Liver (tissue), 9 donors: ENCODE results near the gene ZDHHC18. TPM values are rescaled to one million over a fixed set of nuclear protein-coding genes. Genes with fewer than 3 reads are reported as not detected.

Source experiments
- DNase-seq: peaks from one replicate; pipeline ENCODE4 v3.0.0-alpha.2; 2017; ENCODE audit warnings: low spot score
- H3K27ac ChIP-seq, 2 donors: one replicate each; pipeline ENCODE4 v1.7.0; 2013; ENCODE audit warnings: inconsistent platforms in 2 of 2, low read length in 2 of 2, control low read depth in 1 of 2, low read depth in 1 of 2, mild to moderate bottlenecking in 1 of 2
- H3K27me3 ChIP-seq, 4 donors: one replicate each; pipeline versions ENCODE4 v1.6.1 to v1.7.0; 2013; ENCODE audit warnings: low read length in 3 of 4, inconsistent platforms in 1 of 4, mild to moderate bottlenecking in 1 of 4, moderate library complexity in 1 of 4; ENCODE audit not compliant: control insufficient read depth in 4 of 4, insufficient read depth in 4 of 4
- H3K36me3 ChIP-seq, 4 donors: one replicate each; pipeline versions ENCODE4 v1.6.1 to v1.7.0; 2013; ENCODE audit warnings: low read length in 3 of 4, mild to moderate bottlenecking in 3 of 4, low read depth in 1 of 4, moderate library complexity in 1 of 4; ENCODE audit not compliant: control insufficient read depth in 4 of 4, insufficient read depth in 3 of 4
- H3K4me1 ChIP-seq, 4 donors: one replicate each; pipeline versions ENCODE4 v1.6.1 to v1.7.0; 2013; ENCODE audit warnings: low read length in 3 of 4, mild to moderate bottlenecking in 3 of 4, moderate library complexity in 1 of 4; ENCODE audit not compliant: control insufficient read depth in 4 of 4, insufficient read depth in 4 of 4
- H3K4me3 ChIP-seq, 3 donors: one replicate each; pipeline versions ENCODE4 v1.6.1 to v1.7.0; 2013; ENCODE audit warnings: low read length in 3 of 3, control low read depth in 1 of 3, low read depth in 1 of 3, mild to moderate bottlenecking in 1 of 3
- H3K9ac ChIP-seq, 2 donors: one replicate each; pipeline ENCODE4 v1.7.0; 2013; ENCODE audit warnings: low read length in 2 of 2, mild to moderate bottlenecking in 2 of 2, moderate library complexity in 2 of 2, control low read depth in 1 of 2, low read depth in 1 of 2
- H3K9me3 ChIP-seq, 4 donors: one replicate each; pipeline versions ENCODE4 v1.6.1 to v1.7.0; 2013; ENCODE audit warnings: low read length in 3 of 4; ENCODE audit not compliant: control insufficient read depth in 4 of 4
- EGR1 ChIP-seq, 2 donors: IDR thresholded peaks; 2 replicates each; pipeline ENCODE4 v1.6.1; 2016 to 2018; ENCODE audit warnings: antibody characterized with exemption in 2 of 2, low read depth in 2 of 2
- FOXA1 ChIP-seq: IDR thresholded peaks from 2 replicates; pipeline ENCODE4 v1.6.1; 2016; ENCODE audit warnings: antibody characterized with exemption
- FOXA2 ChIP-seq: IDR thresholded peaks from 2 replicates; pipeline ENCODE4 v1.6.1; 2016; ENCODE audit warnings: antibody characterized with exemption
- HNF4A ChIP-seq, 2 donors: conservative IDR thresholded peaks; 2 replicates each; pipeline ENCODE4 v1.6.1; 2016; ENCODE audit warnings: antibody characterized with exemption in 2 of 2, mild to moderate bottlenecking in 2 of 2
- HNF4G ChIP-seq: IDR thresholded peaks from 2 replicates; pipeline ENCODE4 v1.6.1; 2016; ENCODE audit warnings: antibody characterized with exemption
- NR2F2 ChIP-seq: IDR thresholded peaks from 2 replicates; pipeline ENCODE4 v1.6.1; 2016; ENCODE audit warnings: antibody characterized with exemption
- RAD21 ChIP-seq, 2 donors: IDR thresholded peaks; 2 replicates each; pipeline ENCODE4 v1.6.1; 2016; ENCODE audit warnings: antibody characterized with exemption in 2 of 2, mild to moderate bottlenecking in 2 of 2
- RXRA ChIP-seq, 2 donors: IDR thresholded peaks; 2 replicates each; pipeline ENCODE4 v1.6.1; 2017 to 2018; ENCODE audit warnings: antibody characterized with exemption in 2 of 2, mild to moderate bottlenecking in 1 of 2
- TAF1 ChIP-seq: conservative IDR thresholded peaks from 2 replicates; pipeline ENCODE4 v1.6.1; 2016; ENCODE audit warnings: antibody characterized with exemption, mild to moderate bottlenecking
- YY1 ChIP-seq: IDR thresholded peaks from 2 replicates; pipeline ENCODE4 v1.6.1; 2016; ENCODE audit warnings: antibody characterized with exemption, mild to moderate bottlenecking
- WGBS: extraction: QIAGEN DNeasy Blood & Tissue Kit; methylation state at CpG from one replicate; pipeline ENCODE4 v1.1.7; 2013; 5-methylcytosine and 5-hydroxymethylcytosine counted together
- polyA plus RNA-seq, 2 donors: library from polyadenylated mRNA; stranded (reverse) in 1 of 2; unstranded in 1 of 2; fragments of 200-250 nt in 1 of 2; fragments of >200 nt in 1 of 2; fragmentation: Nextera tagmentation in 1 of 2; extraction: Ambion mirVana in 1 of 2; gene quantifications; one replicate each; pipeline versions ENCODE4 v1.2.1 to v1.2.3, GENCODE V29; 2013 to 2015
- total RNA-seq, 2 donors: library from RNA; depleted of rRNA; stranded (reverse); fragments of >200 nt; gene quantifications; one replicate each; pipeline ENCODE4 v1.2.3, GENCODE V29; 2014
- TF ChIP-seq, protein P1 (sequence below): IDR thresholded peaks from 2 replicates; pipeline ENCODE4 v1.6.1; 2016; ENCODE audit warnings: antibody characterized with exemption
- TF ChIP-seq, protein P2 (sequence below): IDR thresholded peaks from 2 replicates; pipeline ENCODE4 v1.6.1; 2016; ENCODE audit warnings: antibody characterized with exemption
- TF ChIP-seq, protein P3 (sequence below): IDR thresholded peaks from 2 replicates; pipeline ENCODE4 v1.6.1; 2016; ENCODE audit warnings: antibody characterized with exemption, mild to moderate bottlenecking
- TF ChIP-seq, protein P4 (sequence below): IDR thresholded peaks from 2 replicates; pipeline ENCODE4 v1.6.1; 2016; ENCODE audit warnings: antibody characterized with exemption
- donor health status: healthy.
- donor health status: healthy.
- donor health status: healthy.
- donor health status: healthy.
- donor health status: healthy.

The ZDHHC18 gene
- total and polyA plus RNA-seq, 4 donors = 2.6 to 9.2 (median 7.9) TPM

DNA sequence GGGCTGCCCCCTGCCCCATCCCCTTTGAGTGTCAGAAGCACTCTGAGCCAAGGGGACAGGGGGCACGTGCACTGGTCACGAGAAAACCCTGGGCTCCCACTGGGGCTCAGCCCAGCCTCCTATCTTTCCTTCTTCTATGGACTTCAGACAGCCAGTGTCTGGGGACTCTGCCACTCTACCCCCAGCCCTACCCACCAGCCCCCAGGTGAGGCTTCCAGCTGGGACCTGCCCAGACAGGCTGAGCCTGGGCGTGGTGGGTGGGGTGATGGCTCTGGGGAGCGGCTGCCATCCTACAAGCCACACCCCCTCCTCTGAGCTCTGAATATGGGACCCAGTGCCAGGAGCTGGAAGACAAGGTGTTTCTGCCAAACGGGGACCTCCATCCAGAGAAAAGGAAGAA is 28.4 kb downstream of the ZDHHC18 start:
- H3K4me1 ChIP-seq = peaks cover 0 to 2% (median under 1%) of the 10 kb centered on the region in 4 donors
- WGBS = 87% methylated on average over 5 of the region's 5 CpGs
- TF ChIP-seq, protein P1, sequence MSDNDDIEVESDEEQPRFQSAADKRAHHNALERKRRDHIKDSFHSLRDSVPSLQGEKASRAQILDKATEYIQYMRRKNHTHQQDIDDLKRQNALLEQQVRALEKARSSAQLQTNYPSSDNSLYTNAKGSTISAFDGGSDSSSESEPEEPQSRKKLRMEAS = no peak
- TF ChIP-seq EGR1 (IDR thresholded peaks at IDR 0.05; ENCODE audit: low read depth in 2 of 2) (no peak), RAD21 (IDR thresholded peaks at IDR 0.05) (no peak), HNF4G (no peak), RXRA (IDR thresholded peaks at IDR 0.05) (no peak), YY1 (no peak), HNF4A (conservative IDR thresholded peaks at IDR 0.05) (no peak), FOXA1 (no peak), NR2F2 (no peak), FOXA2 (no peak), TAF1 (no peak)
- TF ChIP-seq, protein P2, sequence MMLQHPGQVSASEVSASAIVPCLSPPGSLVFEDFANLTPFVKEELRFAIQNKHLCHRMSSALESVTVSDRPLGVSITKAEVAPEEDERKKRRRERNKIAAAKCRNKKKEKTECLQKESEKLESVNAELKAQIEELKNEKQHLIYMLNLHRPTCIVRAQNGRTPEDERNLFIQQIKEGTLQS = no peak
- TF ChIP-seq, protein P3, sequence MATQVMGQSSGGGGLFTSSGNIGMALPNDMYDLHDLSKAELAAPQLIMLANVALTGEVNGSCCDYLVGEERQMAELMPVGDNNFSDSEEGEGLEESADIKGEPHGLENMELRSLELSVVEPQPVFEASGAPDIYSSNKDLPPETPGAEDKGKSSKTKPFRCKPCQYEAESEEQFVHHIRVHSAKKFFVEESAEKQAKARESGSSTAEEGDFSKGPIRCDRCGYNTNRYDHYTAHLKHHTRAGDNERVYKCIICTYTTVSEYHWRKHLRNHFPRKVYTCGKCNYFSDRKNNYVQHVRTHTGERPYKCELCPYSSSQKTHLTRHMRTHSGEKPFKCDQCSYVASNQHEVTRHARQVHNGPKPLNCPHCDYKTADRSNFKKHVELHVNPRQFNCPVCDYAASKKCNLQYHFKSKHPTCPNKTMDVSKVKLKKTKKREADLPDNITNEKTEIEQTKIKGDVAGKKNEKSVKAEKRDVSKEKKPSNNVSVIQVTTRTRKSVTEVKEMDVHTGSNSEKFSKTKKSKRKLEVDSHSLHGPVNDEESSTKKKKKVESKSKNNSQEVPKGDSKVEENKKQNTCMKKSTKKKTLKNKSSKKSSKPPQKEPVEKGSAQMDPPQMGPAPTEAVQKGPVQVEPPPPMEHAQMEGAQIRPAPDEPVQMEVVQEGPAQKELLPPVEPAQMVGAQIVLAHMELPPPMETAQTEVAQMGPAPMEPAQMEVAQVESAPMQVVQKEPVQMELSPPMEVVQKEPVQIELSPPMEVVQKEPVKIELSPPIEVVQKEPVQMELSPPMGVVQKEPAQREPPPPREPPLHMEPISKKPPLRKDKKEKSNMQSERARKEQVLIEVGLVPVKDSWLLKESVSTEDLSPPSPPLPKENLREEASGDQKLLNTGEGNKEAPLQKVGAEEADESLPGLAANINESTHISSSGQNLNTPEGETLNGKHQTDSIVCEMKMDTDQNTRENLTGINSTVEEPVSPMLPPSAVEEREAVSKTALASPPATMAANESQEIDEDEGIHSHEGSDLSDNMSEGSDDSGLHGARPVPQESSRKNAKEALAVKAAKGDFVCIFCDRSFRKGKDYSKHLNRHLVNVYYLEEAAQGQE = no peak
- TF ChIP-seq, protein P4, sequence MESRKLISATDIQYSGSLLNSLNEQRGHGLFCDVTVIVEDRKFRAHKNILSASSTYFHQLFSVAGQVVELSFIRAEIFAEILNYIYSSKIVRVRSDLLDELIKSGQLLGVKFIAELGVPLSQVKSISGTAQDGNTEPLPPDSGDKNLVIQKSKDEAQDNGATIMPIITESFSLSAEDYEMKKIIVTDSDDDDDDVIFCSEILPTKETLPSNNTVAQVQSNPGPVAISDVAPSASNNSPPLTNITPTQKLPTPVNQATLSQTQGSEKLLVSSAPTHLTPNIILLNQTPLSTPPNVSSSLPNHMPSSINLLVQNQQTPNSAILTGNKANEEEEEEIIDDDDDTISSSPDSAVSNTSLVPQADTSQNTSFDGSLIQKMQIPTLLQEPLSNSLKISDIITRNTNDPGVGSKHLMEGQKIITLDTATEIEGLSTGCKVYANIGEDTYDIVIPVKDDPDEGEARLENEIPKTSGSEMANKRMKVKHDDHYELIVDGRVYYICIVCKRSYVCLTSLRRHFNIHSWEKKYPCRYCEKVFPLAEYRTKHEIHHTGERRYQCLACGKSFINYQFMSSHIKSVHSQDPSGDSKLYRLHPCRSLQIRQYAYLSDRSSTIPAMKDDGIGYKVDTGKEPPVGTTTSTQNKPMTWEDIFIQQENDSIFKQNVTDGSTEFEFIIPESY = no peak
- no peak overlapping the region for H3K4me3 ChIP-seq
- H3K27ac ChIP-seq = no peak overlapping the region
- no peak overlapping the region for H3K9ac ChIP-seq
- no peaks in the 10 kb centered on the region for H3K9me3 ChIP-seq
- DNase-seq = peak; percentile 60
- H3K36me3 ChIP-seq = peaks cover 4 to 57% (median 36%) of the 10 kb centered on the region in 4 donors
- H3K27me3 ChIP-seq = no peaks in the 10 kb centered on the region

DNA sequence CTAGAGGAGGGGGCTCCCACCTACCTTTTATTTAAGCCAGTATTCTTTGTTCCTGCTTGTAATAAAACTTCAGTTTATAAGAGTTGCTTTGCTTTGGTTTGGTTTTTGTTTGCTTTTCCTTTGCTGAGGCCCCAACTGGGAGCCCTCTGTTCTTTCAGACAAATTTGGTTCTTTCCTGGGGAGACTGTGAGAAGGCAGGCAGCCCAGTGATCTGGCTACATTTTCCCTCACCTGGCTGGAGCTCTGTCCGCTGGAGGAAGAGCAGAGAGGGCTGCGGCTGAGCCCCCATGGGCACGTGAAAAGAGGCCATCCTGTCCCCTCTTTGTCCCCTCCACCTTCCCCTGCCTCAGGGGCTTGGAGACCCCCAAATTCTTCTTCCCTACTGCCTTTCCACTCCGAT is 29.1 kb downstream of the ZDHHC18 start:
- H3K9me3 ChIP-seq = no peaks in the 10 kb centered on the region
- no peaks in the 10 kb centered on the region for H3K4me1 ChIP-seq
- TF ChIP-seq TAF1 = no peak
- TF ChIP-seq, protein P4 = no peak
- no peak for TF ChIP-seq NR2F2
- TF ChIP-seq FOXA2 = no peak
- no peak for TF ChIP-seq RXRA (IDR thresholded peaks at IDR 0.05)
- TF ChIP-seq RAD21 (IDR thresholded peaks at IDR 0.05) = no peak
- H3K9ac ChIP-seq = no peak overlapping the region
- no peak overlapping the region for H3K27ac ChIP-seq
- H3K27me3 ChIP-seq = no peaks in the 10 kb centered on the region
- 94% methylated on average over 4 of the region's 4 CpGs for WGBS
- peaks cover 4 to 50% (median 29%) of the 10 kb centered on the region in 4 donors for H3K36me3 ChIP-seq
- DNase-seq = no peak
- no peak overlapping the region for H3K4me3 ChIP-seq
